ENCODE results near the gene THRB.

Gene THRB

GRCh38 chr3:24494618-24495325 lies at the start of gene THRB:
Gene THRB, minus strand, starts transcription at chr3:24494850.
- DNase-seq: peak; percentile 65

- no peak for DNase-seq
These were observed 47.3 kb upstream of the THRB start for GRCh38 chr3:24541935-24542334.

GRCh38 chr3:24540821-24541220 lies 46.2 kb upstream of the THRB start:
- DNase-seq: no peak

DNA sequence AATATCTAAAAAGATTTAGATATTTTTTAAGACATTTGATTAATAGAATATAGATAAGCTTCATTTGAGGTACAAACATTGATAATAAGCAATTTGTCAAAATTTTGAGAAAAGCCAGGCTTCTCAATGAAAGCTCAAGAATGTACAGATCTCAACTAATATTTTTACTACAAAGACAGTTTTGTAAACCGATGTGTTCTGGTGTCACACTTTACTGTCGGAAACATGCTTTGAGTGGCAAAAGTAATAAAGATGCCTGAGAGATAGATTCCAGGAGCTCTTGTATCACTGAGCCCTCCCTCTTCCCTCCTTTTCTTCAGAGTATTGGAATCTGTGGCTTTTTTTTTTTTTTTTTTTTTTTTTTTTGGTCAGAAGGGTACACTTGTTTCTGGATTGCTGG lies 45.0 kb upstream of the THRB start:
- DNase-seq: no peak

GRCh38 chr3:24538891-24539290 lies 44.2 kb upstream of the THRB start:
- DNase-seq: no peak

GRCh38 chr3:24533561-24534193 lies 39.0 kb upstream of the THRB start:
- DNase-seq: no peak

GRCh38 chr3:24530471-24530870 lies 35.8 kb upstream of the THRB start:
- DNase-seq: peak; percentile 20

DNA sequence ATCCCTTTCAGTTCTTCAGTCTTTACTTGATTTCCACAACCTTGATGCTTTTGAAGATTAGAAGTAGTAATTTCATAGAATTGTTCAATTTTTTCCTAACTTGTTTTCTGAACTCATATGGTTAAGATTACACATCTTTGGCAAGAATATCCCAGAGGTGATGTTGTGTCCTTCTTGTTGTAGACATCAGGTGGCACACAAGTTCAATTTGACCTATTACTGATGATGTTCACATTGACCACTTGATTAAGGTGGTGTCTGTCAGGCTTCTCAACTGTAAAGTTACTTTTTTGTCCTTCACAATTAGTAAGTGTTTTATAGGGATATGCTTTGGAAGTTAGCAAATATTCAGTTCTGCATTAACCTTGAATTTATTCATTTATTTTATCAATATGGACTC lies 34.6 kb upstream of the THRB start:
- no peak for DNase-seq

DNA sequence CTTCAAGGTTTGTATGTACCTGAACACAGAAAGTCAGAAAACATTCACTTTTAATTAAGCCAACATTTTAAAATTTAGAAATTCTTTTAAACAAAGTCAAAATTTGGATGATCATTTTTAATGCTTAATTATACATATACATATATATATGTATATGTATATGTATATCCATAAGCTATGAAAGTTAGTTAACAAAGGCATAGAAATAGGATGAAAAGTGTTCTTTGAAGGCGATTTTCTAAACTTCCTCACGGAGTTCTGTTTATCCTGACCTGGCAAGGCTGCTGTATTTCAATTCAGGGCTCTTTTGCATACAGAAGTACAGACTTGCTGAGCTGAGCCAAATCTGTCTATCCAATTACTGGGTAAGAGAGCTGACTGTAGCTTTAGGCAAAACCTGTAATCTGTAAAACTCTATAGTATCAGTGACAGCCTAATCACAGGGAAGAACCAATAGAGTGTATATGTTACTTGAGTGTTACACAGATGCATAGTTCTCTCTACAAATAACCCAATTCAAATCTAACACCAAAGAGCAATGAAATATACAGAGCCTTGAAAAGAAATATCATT lies 32.1 kb upstream of the THRB start:
- DNase-seq: no peak

DNA sequence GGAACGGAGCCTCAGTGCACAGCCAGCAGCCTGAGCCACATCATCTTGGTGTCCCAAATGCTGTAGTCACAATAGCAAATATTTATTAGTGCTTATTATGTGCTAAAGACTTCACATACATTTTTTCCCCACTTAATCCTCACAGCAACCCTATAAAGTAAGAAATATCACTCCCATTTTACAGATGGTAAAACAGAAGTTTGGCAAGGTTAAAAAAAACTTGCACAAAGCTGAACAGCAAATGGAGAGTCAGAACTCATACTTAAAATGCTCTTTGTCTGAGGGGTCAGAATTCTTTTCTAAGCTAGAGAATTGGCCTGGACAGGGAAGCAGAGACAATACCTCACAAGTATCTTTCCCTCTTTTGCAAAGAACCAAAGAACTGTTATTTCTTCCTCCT lies 30.9 kb upstream of the THRB start:
- DNase-seq: no peak

DNA sequence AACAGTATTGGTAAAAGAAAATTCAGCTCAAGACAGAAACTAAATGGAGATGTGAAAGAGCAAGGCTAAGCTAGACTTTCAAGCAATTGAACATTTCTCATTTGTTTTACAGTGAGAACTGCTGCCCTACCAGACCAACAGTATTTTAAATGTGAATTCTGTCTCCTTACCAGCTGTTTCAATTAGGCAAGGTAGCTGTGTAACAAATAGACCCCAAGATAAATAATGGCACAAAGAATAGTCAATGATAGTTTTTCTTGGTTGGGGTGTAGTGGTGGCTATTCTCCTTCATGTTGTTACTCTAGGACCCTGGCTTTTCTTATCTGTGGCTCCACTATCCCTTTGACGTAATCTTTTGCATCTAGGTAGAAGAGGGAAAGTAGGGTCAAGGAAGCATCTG lies 30.4 kb upstream of the THRB start:
- DNase-seq: no peak

DNA sequence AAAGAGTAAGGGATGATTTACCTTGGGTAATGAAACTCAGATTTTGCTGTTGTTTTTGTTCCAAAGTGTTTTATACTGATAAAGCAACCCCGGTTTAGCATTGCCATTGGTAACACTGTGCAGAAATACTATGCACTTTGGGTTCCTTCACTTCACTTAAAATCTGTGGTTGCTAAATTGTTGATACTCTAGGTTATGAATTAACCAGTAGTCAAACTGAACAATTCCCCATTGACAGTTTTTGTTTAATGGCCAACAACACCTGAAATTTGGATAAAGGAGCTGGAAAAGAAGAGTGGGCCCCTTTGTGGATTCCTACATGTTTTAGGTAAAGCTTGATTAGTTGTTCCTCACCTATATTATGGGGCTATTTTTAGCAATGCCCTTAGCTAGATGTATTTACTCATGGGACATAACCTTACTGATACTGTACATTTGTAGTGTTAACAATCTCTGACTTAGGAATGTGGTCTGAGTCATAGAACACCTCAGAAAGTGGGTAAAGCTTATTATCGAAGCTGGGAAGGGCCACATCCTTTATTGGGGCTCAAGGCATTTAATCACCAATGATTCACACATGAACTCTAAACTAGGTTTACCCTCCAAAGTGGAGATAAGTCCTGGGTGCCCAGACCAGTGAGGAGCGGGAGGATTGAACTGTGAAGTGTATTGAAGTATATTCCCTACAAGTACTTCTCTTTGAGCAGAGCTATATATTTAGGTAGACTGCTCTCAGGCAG lies 29.5 kb upstream of the THRB start:
- DNase-seq: no peak

DNA sequence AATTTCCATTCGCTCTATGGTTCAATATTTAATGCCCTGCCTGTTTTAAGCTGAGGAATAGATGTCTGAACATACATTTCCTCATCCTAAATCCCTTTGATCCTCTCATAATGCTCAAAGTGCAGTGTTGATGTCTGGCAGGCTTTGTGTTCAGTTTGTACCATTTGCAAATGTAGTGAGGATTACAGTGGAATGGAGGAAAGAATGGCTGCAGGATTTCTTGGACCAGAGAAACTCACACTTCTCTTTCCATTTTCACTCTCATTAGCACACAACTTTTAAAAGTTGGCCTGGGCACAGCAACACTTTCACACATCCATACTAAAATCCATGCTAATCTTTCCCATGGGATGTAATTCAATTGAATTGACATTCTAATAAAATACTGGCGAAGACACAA lies 28.6 kb upstream of the THRB start:
- DNase-seq: no peak

DNA sequence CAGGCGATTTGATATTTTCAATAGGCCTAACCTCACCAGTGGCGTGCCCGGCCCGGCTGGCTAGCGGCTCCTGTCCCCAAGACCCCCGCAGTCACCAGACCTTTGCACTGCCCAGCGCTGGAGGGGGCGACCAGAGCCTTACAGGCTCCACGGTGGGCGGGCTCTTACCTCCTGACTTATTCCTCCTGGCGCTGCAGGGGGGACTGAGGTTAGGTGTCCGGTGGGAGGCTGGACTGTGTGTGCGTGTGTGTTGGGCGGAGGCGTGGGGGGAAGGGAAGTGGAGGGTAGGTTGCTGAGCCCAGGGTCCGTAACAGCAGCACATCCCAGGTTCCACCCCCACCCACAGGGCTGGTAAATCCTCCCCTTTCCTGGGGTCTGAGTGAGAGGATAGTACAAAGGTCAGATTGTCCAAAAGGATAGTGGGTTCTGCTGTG lies 27.5 kb upstream of the THRB start:
- no peak for DNase-seq

GRCh38 chr3:24521420-24522145 lies 26.9 kb upstream of the THRB start:
- peak; percentile 49 for DNase-seq

DNA sequence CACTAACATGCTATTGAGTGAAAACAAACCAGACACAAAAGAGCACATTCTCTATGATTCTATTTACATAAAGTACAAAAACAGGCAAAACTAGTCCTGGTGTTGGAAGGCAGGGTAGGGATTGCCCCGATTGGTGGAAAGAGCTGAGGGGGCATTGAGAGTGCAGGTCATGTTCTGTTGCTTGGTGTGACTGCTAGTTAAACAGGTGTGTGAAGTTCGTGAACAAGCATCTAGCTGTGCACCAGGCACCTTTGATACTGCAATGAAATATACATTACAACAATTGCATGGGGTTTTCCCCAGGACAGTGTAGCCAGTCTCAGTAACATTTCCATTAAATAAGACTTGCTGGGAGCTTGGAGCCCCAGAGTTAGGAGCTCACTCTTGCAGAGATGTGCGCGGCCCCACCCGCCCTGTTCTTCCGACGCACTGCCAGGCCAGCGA lies 26.3 kb upstream of the THRB start:
- no peak for DNase-seq

DNA sequence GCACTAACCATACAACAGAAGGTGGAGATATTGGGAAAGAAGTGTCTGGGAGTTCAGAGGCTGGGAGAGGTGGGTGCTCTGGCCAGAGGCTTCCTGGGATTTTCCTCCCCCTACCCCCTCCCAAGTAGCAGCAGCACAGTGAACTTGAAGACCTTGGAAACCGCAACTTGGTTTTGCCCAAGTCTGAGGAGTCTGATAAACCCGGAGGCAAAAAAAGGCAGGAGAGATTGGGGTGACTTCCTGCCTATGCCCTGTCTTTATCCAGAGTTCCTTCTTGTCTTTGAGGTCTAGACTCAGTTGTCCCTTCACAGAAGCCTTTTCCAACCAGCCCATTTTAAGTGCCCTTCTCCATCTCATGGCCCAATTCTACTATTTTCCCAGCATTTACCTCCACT lies 25.4 kb upstream of the THRB start:
- no peak for DNase-seq

DNA sequence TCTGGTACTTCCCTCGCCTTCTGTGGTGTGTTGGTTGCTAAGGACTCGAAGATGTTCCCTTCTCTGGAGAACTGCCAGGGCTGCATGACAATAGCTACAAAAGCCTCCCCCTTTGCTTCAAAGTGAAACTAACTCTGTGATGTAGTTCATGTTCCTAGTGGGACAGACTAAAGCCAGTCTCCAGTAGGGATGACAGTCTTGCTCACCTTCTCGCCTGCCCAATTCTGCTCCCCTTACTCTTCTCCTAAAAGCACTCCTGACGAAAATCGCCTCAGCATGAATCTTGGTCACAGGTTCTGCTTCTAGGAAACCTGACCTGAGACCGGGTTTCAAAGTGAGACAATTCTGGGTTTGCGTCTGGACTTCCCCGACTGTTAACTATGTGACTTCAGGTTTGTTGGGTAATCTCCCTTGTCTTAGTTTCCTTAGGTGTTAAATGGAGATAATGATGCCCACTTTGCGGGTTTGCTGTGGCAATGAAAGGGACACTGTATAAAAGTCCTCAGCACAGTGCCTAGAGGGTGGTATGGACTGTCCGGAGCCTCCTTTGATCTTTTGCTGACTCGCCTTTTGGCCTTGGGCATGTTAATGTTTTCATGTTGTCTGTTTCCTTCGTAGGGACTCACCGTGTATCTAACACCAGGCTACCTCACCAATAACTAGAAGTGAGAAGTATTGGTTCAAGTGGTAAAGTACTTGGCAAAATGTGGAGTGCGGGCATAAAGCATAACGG lies 24.9 kb upstream of the THRB start:
- DNase-seq: peak; percentile 46

DNA sequence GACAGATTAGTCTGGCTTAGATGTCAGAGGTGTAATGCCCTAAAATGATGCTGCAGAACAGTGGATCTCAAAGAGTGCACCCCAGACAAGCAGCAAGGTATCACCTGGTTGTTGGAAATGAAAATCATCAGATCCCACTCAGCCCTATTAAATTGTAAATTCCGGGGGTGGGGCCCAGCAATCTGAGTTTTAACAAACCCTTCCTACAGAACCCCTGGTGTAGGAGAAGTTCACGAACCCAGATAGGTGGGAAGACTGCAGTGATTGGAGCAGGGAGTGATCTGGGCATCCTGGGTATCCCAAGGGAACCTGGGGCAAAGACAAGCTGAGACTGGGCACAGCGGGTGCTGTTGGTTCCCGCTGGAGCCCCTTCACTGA lies 24.3 kb upstream of the THRB start:
- no peak for DNase-seq

GRCh38 chr3:24514119-24514518 lies 19.5 kb upstream of the THRB start:
- no peak for DNase-seq

GRCh38 chr3:24513463-24513862 lies 18.8 kb upstream of the THRB start:
- no peak for DNase-seq

DNA sequence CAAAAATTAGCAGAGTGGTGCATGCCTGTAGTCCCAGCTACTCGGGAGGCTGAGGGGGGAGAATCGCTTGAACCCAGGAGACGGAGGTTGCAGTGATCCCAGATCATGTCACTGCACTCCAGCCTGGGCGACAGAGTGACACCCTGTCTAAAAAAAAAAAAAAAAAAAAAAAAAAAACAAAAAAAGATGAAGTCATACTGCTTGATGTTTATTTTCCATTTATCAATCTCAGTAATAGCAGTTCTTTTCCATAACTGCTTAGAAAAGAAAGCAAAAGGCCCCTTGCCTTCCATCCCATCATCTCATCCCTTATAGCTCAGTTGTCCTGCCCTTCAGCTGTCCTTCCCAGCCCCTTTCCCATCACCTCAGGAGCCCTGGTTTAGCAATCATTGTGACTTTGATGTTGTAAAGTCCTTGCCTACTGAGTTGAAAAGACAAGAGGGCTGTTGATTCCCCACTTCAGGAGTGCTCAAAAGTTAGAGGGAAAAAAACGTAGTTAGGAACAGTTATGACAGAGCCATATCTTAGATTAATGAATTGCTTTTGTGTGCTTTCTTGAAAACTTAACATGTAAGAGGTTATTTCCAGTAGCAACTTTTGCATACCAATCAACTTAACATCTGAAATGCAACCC lies 18.0 kb upstream of the THRB start:
- no peak for DNase-seq

Data from inflammatory macrophage treated with lipopolysaccharide for 4 hours (primary cell).